Ascending aorta (tissue), 2 donors: Measurements from ENCODE around the gene SNCAIP. TPM values are rescaled to one million over a fixed set of nuclear protein-coding genes. Genes with fewer than 3 reads are reported as not detected.
A peak's percentile ranks its signal among the peaks of the same experiment; 100 is the strongest.

ENCODE experiments used
- DNase-seq, 2 donors: peaks; one replicate each; pipeline ENCODE4 v3.0.0-alpha.2; 2019; ENCODE audit warnings: low spot score in 2 of 2
- H3K27ac ChIP-seq, 2 donors: fragments of 200-600 bp; sonication (generic); one replicate each; pipeline ENCODE4 v1.5.1; 2016 to 2017; ENCODE audit warnings: mild to moderate bottlenecking in 1 of 2
- H3K27me3 ChIP-seq: fragments of 200-600 bp; sonication (generic); one replicate; pipeline ENCODE4 v1.5.1; 2017
- H3K36me3 ChIP-seq, 2 donors: fragments of 200-600 bp; sonication (generic); one replicate each; pipeline ENCODE4 v1.5.1; 2016
- H3K4me1 ChIP-seq, 2 donors: fragments of 200-600 bp; sonication (generic); one replicate each; pipeline ENCODE4 v1.5.1; 2016 to 2017; ENCODE audit warnings: mild to moderate bottlenecking in 1 of 2
- H3K4me3 ChIP-seq, 2 donors: fragments of 200-600 bp; sonication (generic); one replicate each; pipeline ENCODE4 v1.5.1; 2016 to 2017; ENCODE audit warnings: mild to moderate bottlenecking in 1 of 2
- H3K9me3 ChIP-seq, 2 donors: fragments of 200-600 bp; sonication (generic); one replicate each; pipeline ENCODE4 v1.5.1; 2016
- intact Hi-C: fragments of 100-400 bp; cut with DNase I; formaldehyde crosslinking; loops from one replicate; pipeline ENCODE4 v1.15.1; 2023
- total RNA-seq: library from RNA; depleted of rRNA; stranded (reverse); fragments of >200 nt; gene quantifications from one replicate; pipeline ENCODE4 v1.1.0, GENCODE V29; 2016
- TF ChIP-seq, protein P1 (sequence below), 3 experiments: fragments of 200-600 bp in 2 of 3; fragments of 450-650 bp in 1 of 3; sonication (generic) in 2 of 3; IDR thresholded peaks; one replicate each; pipeline ENCODE4 v1.5.1; 2016 to 2019; ENCODE audit warnings: antibody characterized with exemption in 3 of 3, mild to moderate bottlenecking in 1 of 3, moderate library complexity in 1 of 3

The SNCAIP gene
- total RNA-seq, 1 donor from 2014 or later = 2.9 TPM

- intact Hi-C loops = no loop called here
- no peak overlapping the region for H3K4me3 ChIP-seq
- DNase-seq = no peak
- H3K4me1 ChIP-seq = peaks cover 0 to 4% of the 10 kb centered on the region in 2 donors
- peaks cover 0 to 11% of the 10 kb centered on the region in 2 donors for H3K36me3 ChIP-seq
- no peaks in the 10 kb centered on the region for H3K27me3 ChIP-seq
- no peak overlapping the region for H3K27ac ChIP-seq
- H3K9me3 ChIP-seq = no peaks in the 10 kb centered on the region
- TF ChIP-seq, protein P1, sequence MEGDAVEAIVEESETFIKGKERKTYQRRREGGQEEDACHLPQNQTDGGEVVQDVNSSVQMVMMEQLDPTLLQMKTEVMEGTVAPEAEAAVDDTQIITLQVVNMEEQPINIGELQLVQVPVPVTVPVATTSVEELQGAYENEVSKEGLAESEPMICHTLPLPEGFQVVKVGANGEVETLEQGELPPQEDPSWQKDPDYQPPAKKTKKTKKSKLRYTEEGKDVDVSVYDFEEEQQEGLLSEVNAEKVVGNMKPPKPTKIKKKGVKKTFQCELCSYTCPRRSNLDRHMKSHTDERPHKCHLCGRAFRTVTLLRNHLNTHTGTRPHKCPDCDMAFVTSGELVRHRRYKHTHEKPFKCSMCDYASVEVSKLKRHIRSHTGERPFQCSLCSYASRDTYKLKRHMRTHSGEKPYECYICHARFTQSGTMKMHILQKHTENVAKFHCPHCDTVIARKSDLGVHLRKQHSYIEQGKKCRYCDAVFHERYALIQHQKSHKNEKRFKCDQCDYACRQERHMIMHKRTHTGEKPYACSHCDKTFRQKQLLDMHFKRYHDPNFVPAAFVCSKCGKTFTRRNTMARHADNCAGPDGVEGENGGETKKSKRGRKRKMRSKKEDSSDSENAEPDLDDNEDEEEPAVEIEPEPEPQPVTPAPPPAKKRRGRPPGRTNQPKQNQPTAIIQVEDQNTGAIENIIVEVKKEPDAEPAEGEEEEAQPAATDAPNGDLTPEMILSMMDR (IDR thresholded peaks at IDR 0.05) = no peak
Measured at GRCh38 chr5:122455939-122456338, 143.9 kb downstream of the SNCAIP start.

- Histone ChIP-seq H3K27me3 (no peaks in the 10 kb centered on the region), H3K4me3 (no peak overlapping the region), H3K9me3 (no peaks in the 10 kb centered on the region), H3K4me1 (peaks cover 0 to 4% of the 10 kb centered on the region in 2 donors), H3K27ac (no peak overlapping the region), H3K36me3 (no peaks in the 10 kb centered on the region)
- TF ChIP-seq, protein P1 (IDR thresholded peaks at IDR 0.05) = no peak
- intact Hi-C loops = no loop called here
- no peak for DNase-seq
Measured at GRCh38 chr5:122457178-122457826, 145.3 kb downstream of the SNCAIP start.

GRCh38 chr5:122458278-122458872, 146.3 kb downstream of the SNCAIP start:
- Histone ChIP-seq H3K36me3 (no peaks in the 10 kb centered on the region), H3K4me1 (peaks cover 0 to 4% of the 10 kb centered on the region in 2 donors), H3K9me3 (no peaks in the 10 kb centered on the region), H3K4me3 (no peak overlapping the region), H3K27me3 (no peaks in the 10 kb centered on the region), H3K27ac (no peak overlapping the region)
- DNase-seq = no peak
- intact Hi-C loops = no loop called here
- TF ChIP-seq, protein P1 (IDR thresholded peaks at IDR 0.05) = peak; percentile 2 to 41 (median 22)

DNA sequence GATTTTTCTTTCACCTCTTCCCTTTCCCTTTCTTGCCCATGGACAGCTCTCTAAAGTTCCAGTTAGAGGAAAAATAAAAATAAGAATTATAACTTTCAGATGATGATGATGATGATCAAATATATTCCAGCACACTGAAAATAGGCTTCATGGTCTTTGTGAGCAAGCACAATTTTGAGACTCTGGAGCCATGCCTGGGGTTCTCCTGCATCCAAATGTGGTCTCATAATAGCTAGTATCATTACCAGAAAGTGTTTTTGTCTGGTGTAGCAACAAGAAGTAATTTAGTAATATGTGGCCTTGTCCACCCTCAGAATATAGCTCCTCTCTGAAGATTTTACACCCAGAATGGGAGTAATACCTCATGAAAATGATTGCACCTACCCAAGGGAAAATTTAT, 150.4 kb downstream of the SNCAIP start:
- TF ChIP-seq, protein P1 (IDR thresholded peaks at IDR 0.05) = no peak
- DNase-seq = no peak
- intact Hi-C loops = no loop called here
- no peaks in the 10 kb centered on the region for H3K4me1 ChIP-seq
- no peaks in the 10 kb centered on the region for H3K9me3 ChIP-seq
- H3K27ac ChIP-seq = no peak overlapping the region
- H3K36me3 ChIP-seq = no peaks in the 10 kb centered on the region
- no peaks in the 10 kb centered on the region for H3K27me3 ChIP-seq
- no peak overlapping the region for H3K4me3 ChIP-seq

DNA sequence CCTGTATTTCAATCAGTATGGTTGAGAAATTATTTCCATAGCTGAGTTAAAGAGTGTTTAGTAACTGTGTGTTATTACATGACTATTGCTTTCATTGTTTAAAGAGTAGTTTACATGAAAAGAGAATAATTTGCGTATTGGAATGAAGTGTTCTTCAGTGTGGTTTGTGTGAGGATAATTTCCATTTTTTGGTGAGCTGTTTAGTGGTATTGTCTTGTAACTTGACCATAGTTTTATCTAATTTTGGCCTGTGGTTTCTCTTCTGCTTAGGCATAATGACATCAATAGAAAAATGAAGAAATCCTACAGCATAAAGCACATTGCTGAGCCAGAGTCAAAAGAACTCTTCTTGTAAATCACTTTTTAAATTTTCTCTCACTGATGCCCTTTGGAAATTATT, 151.2 kb downstream of the SNCAIP start:
- no peaks in the 10 kb centered on the region for H3K27me3 ChIP-seq

More for the DNA sequence above, 151.2 kb downstream of the SNCAIP start:
- Histone ChIP-seq H3K36me3 (no peaks in the 10 kb centered on the region), H3K9me3 (no peaks in the 10 kb centered on the region), H3K4me1 (no peaks in the 10 kb centered on the region), H3K27ac (no peak overlapping the region), H3K4me3 (no peak overlapping the region)
- TF ChIP-seq, protein P1 (IDR thresholded peaks at IDR 0.05) = no peak
- intact Hi-C loops = no loop called here
- DNase-seq = no peak
